Peyer's patch (tissue), 4 donors: Measurements from ENCODE around the gene CDH26. TPM values are rescaled to one million over a fixed set of nuclear protein-coding genes. Genes with fewer than 3 reads are reported as not detected.

Experiments
- DNase-seq, 3 donors: peaks; one replicate each; pipeline ENCODE4 v3.0.0-alpha.2; 2017 to 2019
- H3K27ac ChIP-seq, 4 donors: fragments of 200-600 bp; sonication (generic); one replicate each; pipeline ENCODE4 v1.5.1; 2016 to 2019
- H3K27me3 ChIP-seq, 2 donors: fragments of 200-600 bp; sonication (generic); one replicate each; pipeline ENCODE4 v1.5.1; 2019
- H3K36me3 ChIP-seq, 3 donors: fragments of 200-600 bp; sonication (generic); one replicate each; pipeline ENCODE4 v1.5.1; 2016 to 2019
- H3K4me1 ChIP-seq, 4 donors: fragments of 200-600 bp; sonication (generic); one replicate each; pipeline ENCODE4 v1.5.1; 2016 to 2019
- H3K4me3 ChIP-seq, 4 donors: fragments of 200-600 bp; sonication (generic); 1 replicate in 3 of 4; 2 replicates in 1 of 4; pipeline ENCODE4 v1.5.1; 2016 to 2019; ENCODE audit warnings: mild to moderate bottlenecking in 1 of 4
- H3K9me3 ChIP-seq, 4 donors: fragments of 200-600 bp; sonication (generic); one replicate each; pipeline ENCODE4 v1.5.1; 2016 to 2019; ENCODE audit warnings: mild to moderate bottlenecking in 1 of 4
- CTCF ChIP-seq, 6 experiments: fragments of 450-650 bp in 4 of 6; fragments of 200-600 bp in 2 of 6; sonication (generic) in 1 of 6; IDR thresholded peaks; one replicate each; pipeline ENCODE4 v1.5.1; 2017 to 2019; ENCODE audit warnings: antibody characterized with exemption in 6 of 6, mild to moderate bottlenecking in 3 of 6, moderate library complexity in 1 of 6
- POLR2A ChIP-seq, 2 donors: fragments of 450-650 bp; IDR thresholded peaks; one replicate each; pipeline ENCODE4 v1.5.1; 2017; ENCODE audit warnings: antibody characterized with exemption in 2 of 2, mild to moderate bottlenecking in 2 of 2, moderate library complexity in 2 of 2
- total RNA-seq, 4 donors: library from RNA; depleted of rRNA; stranded (reverse); fragments of >200 nt; gene quantifications; one replicate each; pipeline ENCODE4 v1.1.0, GENCODE V29; 2016

CDH26 gene
- total RNA-seq, 4 donors from 2014 or later, result 0.88 to 9.8 (median 2.1) TPM

GRCh38 chr20:59961423-59961822 lies 3.2 kb downstream of the CDH26 start:
- no peak for DNase-seq
- no peaks in the 10 kb centered on the region for H3K4me1 ChIP-seq
- H3K36me3 ChIP-seq, result no peaks in the 10 kb centered on the region
- no peaks in the 10 kb centered on the region for H3K9me3 ChIP-seq
- TF ChIP-seq POLR2A (IDR thresholded peaks at IDR 0.05) (no peak), CTCF (IDR thresholded peaks at IDR 0.05) (no peak)
- H3K27me3 ChIP-seq, result no peaks in the 10 kb centered on the region
- no peak overlapping the region for H3K27ac ChIP-seq
- no peak overlapping the region for H3K4me3 ChIP-seq

GRCh38 chr20:59962155-59962554 lies 3.9 kb downstream of the CDH26 start:
- TF ChIP-seq POLR2A (IDR thresholded peaks at IDR 0.05) (no peak), CTCF (IDR thresholded peaks at IDR 0.05) (no peak)
- H3K4me3 ChIP-seq, result no peak overlapping the region
- H3K27ac ChIP-seq, result no peak overlapping the region
- no peaks in the 10 kb centered on the region for H3K27me3 ChIP-seq
- H3K36me3 ChIP-seq, result no peaks in the 10 kb centered on the region
- H3K4me1 ChIP-seq, result no peaks in the 10 kb centered on the region
- DNase-seq, result no peak
- H3K9me3 ChIP-seq, result no peaks in the 10 kb centered on the region

- Histone ChIP-seq H3K27ac (no peak overlapping the region), H3K9me3 (no peaks in the 10 kb centered on the region), H3K27me3 (no peaks in the 10 kb centered on the region), H3K36me3 (no peaks in the 10 kb centered on the region), H3K4me1 (no peaks in the 10 kb centered on the region), H3K4me3 (no peak overlapping the region)
- DNase-seq, result no peak
- TF ChIP-seq POLR2A (IDR thresholded peaks at IDR 0.05), result no peak
- no peak for TF ChIP-seq CTCF (IDR thresholded peaks at IDR 0.05)
Observed at GRCh38 chr20:59966428-59966827, 8.2 kb downstream of the CDH26 start.

- H3K4me1 ChIP-seq, result no peaks in the 10 kb centered on the region
- DNase-seq, result no peak
- no peaks in the 10 kb centered on the region for H3K27me3 ChIP-seq
- no peaks in the 10 kb centered on the region for H3K36me3 ChIP-seq
- no peaks in the 10 kb centered on the region for H3K9me3 ChIP-seq
- H3K4me3 ChIP-seq, result no peak overlapping the region
- H3K27ac ChIP-seq, result no peak overlapping the region
- TF ChIP-seq CTCF (IDR thresholded peaks at IDR 0.05) (no peak), POLR2A (IDR thresholded peaks at IDR 0.05) (no peak)
Observed at GRCh38 chr20:59971428-59971827, 13.2 kb downstream of the CDH26 start.

GRCh38 chr20:59972037-59972801 lies 14.0 kb downstream of the CDH26 start:
- Histone ChIP-seq H3K36me3 (no peaks in the 10 kb centered on the region), H3K4me3 (no peak overlapping the region), H3K27ac (no peak overlapping the region), H3K27me3 (no peaks in the 10 kb centered on the region), H3K9me3 (no peaks in the 10 kb centered on the region), H3K4me1 (no peaks in the 10 kb centered on the region)
- no peak for TF ChIP-seq POLR2A (IDR thresholded peaks at IDR 0.05)
- no peak for TF ChIP-seq CTCF (IDR thresholded peaks at IDR 0.05)
- DNase-seq, result no peak
